ENCODE results near the gene ADAMTS14.

ADAMTS14 gene

GRCh38 chr10:70773461-70773860 is 101.2 kb downstream of the ADAMTS14 start:
- DNase-seq = no peak
- Histone ChIP-seq H3K27ac (ENCODE audit: low read length) (no peak overlapping the region), H3K4me2 (ENCODE audit: insufficient read depth, low read length) (no peak overlapping the region), H3K36me3 (ENCODE audit: insufficient read depth, low read length) (no peaks in the 10 kb centered on the region), H3K9ac (ENCODE audit: low read depth, low read length) (no peak overlapping the region), H2AFZ (ENCODE audit: low read depth, low read length) (no peak overlapping the region), H3K4me3 (ENCODE audit: low read depth in 1 of 2, low read length in 2 of 2) (no peak overlapping the region), H4K20me1 (ENCODE audit: insufficient read depth, low read length) (no peaks in the 10 kb centered on the region; the same call in 1 of the 2 replicates), H3K4me1 (ENCODE audit: insufficient read depth, low read length) (no peaks in the 10 kb centered on the region), H3K27me3 (ENCODE audit: insufficient read depth, low read length, poor library complexity) (no peaks in the 10 kb centered on the region), H3K9me3 (ENCODE audit: insufficient read depth, low read length, severe bottlenecking) (no peaks in the 10 kb centered on the region), H3K79me2 (ENCODE audit: insufficient read depth, low read length) (no peaks in the 10 kb centered on the region)
- TF ChIP-seq EZH2 (IDR thresholded peaks at IDR 0.05; ENCODE audit: borderline replicate concordance, low read depth, low read length, severe bottlenecking) (no peak), CTCF (IDR thresholded peaks at IDR 0.05; ENCODE audit: borderline replicate concordance, extremely low read depth, low read length, poor library complexity, severe bottlenecking) (no peak)
- no peak for ATAC-seq (ENCODE audit: insufficient read depth, low read depth)

GRCh38 chr10:70773965-70774809 is 101.9 kb downstream of the ADAMTS14 start:
- Histone ChIP-seq H3K27me3 (ENCODE audit: insufficient read depth, low read length, poor library complexity) (no peaks in the 10 kb centered on the region), H3K9me3 (ENCODE audit: insufficient read depth, low read length, severe bottlenecking) (no peaks in the 10 kb centered on the region), H4K20me1 (ENCODE audit: insufficient read depth, low read length) (no peaks in the 10 kb centered on the region; the same call in 1 of the 2 replicates), H3K4me3 (ENCODE audit: low read depth in 1 of 2, low read length in 2 of 2) (no peak overlapping the region), H3K79me2 (ENCODE audit: insufficient read depth, low read length) (no peaks in the 10 kb centered on the region), H3K4me2 (ENCODE audit: insufficient read depth, low read length) (no peak overlapping the region), H2AFZ (ENCODE audit: low read depth, low read length) (no peak overlapping the region), H3K27ac (ENCODE audit: low read length) (no peak overlapping the region), H3K4me1 (ENCODE audit: insufficient read depth, low read length) (no peaks in the 10 kb centered on the region), H3K36me3 (ENCODE audit: insufficient read depth, low read length) (no peaks in the 10 kb centered on the region), H3K9ac (ENCODE audit: low read depth, low read length) (no peak overlapping the region)
- TF ChIP-seq CTCF (IDR thresholded peaks at IDR 0.05; ENCODE audit: borderline replicate concordance, extremely low read depth, low read length, poor library complexity, severe bottlenecking) (no peak), EZH2 (IDR thresholded peaks at IDR 0.05; ENCODE audit: borderline replicate concordance, low read depth, low read length, severe bottlenecking) (no peak)
- DNase-seq (no peak), ATAC-seq (ENCODE audit: insufficient read depth, low read depth) (no peak)

GRCh38 chr10:70774810-70775678 is 102.7 kb downstream of the ADAMTS14 start:
- H3K4me2 ChIP-seq (ENCODE audit: insufficient read depth, low read length) = no peak overlapping the region
- H4K20me1 ChIP-seq (ENCODE audit: insufficient read depth, low read length) = no peaks in the 10 kb centered on the region; the same call in 1 of the 2 replicates
- H3K36me3 ChIP-seq (ENCODE audit: insufficient read depth, low read length) = no peaks in the 10 kb centered on the region
- H3K27me3 ChIP-seq (ENCODE audit: insufficient read depth, low read length, poor library complexity) = no peaks in the 10 kb centered on the region
- ATAC-seq (ENCODE audit: insufficient read depth, low read depth) (no peak), DNase-seq (no peak)
- H3K4me1 ChIP-seq (ENCODE audit: insufficient read depth, low read length) = no peaks in the 10 kb centered on the region
- H3K9me3 ChIP-seq (ENCODE audit: insufficient read depth, low read length, severe bottlenecking) = no peaks in the 10 kb centered on the region
- no peak overlapping the region for H3K4me3 ChIP-seq (ENCODE audit: low read depth in 1 of 2, low read length in 2 of 2)
- H3K9ac ChIP-seq (ENCODE audit: low read depth, low read length) = no peak overlapping the region
- H2AFZ ChIP-seq (ENCODE audit: low read depth, low read length) = no peak overlapping the region
- H3K27ac ChIP-seq (ENCODE audit: low read length) = no peak overlapping the region
- no peak for TF ChIP-seq CTCF (IDR thresholded peaks at IDR 0.05; ENCODE audit: borderline replicate concordance, extremely low read depth, low read length, poor library complexity, severe bottlenecking)
- no peak for TF ChIP-seq EZH2 (IDR thresholded peaks at IDR 0.05; ENCODE audit: borderline replicate concordance, low read depth, low read length, severe bottlenecking)
- no peaks in the 10 kb centered on the region for H3K79me2 ChIP-seq (ENCODE audit: insufficient read depth, low read length)
